NT2/D1 (cell line): ENCODE results near the gene OSBP2.

Source experiments
- SUZ12 ChIP-seq: IDR thresholded peaks from 2 replicates; pipeline ENCODE4 v1.6.1; 2011; ENCODE audit not compliant: insufficient read length, insufficient read depth; ENCODE audit errors: extremely low read depth
- YY1 ChIP-seq: IDR thresholded peaks from 2 replicates; pipeline ENCODE4 v1.6.1; 2011; ENCODE audit not compliant: insufficient read length, insufficient read depth
- ZNF274 ChIP-seq: IDR thresholded peaks from 2 replicates; pipeline ENCODE4 v1.6.1; 2011; ENCODE audit warnings: mild to moderate bottlenecking, low read depth, low read length

DNA sequence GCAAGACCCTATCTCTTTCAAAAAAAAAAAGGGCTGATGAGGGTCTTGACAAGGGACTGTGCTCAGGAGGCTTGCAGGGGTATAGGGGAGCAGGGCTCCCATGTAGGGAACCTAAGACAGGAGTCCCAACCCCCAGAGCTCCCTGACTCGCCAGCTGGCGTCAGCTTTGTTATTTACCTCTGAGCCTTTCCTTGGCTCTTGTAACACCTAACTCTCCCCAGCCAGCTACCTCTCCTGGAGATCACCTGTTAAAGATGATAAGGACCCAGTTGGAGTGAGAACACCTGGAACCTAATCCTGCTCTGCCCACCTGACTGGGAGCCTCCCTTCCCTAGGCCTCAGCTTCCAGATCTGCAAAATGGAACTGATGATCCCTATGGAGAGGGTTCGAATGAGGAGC is 45.8 kb upstream of the OSBP2 start:
- TF ChIP-seq YY1 (no peak), ZNF274 (no peak), SUZ12 (no peak)
